ENCODE measurements around the gene NAGPA. TPM values are rescaled to one million over a fixed set of nuclear protein-coding genes. Genes with fewer than 3 reads are reported as not detected.

The NAGPA gene
- total and polyA plus RNA-seq, 2 of the 13 experiments (the other 11 are each of a cell fraction or from before 2014, with no cell fraction given): 27.1 to 60.3 TPM

DNA sequence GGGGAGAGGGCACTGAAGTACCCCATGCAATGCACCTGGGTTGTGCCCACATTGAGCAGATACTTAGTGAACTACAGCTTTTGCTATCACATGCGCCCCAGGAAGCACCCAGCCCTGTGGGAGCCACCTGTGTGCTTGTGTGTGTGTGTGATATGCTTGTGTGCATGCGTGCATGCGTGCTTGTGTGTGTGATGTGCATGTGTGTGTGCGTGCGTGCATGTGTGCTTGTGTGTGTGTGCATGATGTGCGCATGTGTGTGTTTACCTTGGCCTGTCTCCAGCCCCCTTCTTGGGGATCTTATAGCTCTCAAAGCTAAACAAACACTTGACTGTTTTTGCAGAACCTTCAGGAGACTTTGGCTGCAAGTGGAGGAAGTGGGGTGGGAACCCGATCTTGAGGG, 31.2 kb upstream of the NAGPA start (continued):
- no peak for TF ChIP-seq TRIM24 (CRISPR knock-in tag; IDR thresholded peaks at IDR 0.05)
- TF ChIP-seq POLR2A (IDR thresholded peaks at IDR 0.05; ENCODE audit: insufficient read depth in 1 of 2, low read depth in 2 of 2, low read length in 2 of 2): no peak
- TF ChIP-seq DPF2 (CRISPR knock-in tag; IDR thresholded peaks at IDR 0.05; ENCODE audit: borderline replicate concordance, low read depth): 0 out of 2 replicates have a peak, but pooled peaks have one; percentile 23
- no peak for TF ChIP-seq ZBTB10 (CRISPR knock-in tag; IDR thresholded peaks at IDR 0.05; ENCODE audit: borderline replicate concordance)
- no peak for TF ChIP-seq SP5 (CRISPR knock-in tag; IDR thresholded peaks at IDR 0.05; ENCODE audit: borderline replicate concordance, low read depth)
- TF ChIP-seq MED1 (CRISPR knock-in tag; IDR thresholded peaks at IDR 0.05): no peak
- no peak for TF ChIP-seq ZNF790 (CRISPR knock-in tag; IDR thresholded peaks at IDR 0.05; ENCODE audit: borderline replicate concordance)
- no peak for TF ChIP-seq ATAD3A (CRISPR knock-in tag; IDR thresholded peaks at IDR 0.05)
- TF ChIP-seq ZNF558 (CRISPR knock-in tag; IDR thresholded peaks at IDR 0.05; ENCODE audit: borderline replicate concordance): 0 out of 2 replicates have a peak, but pooled peaks have one; percentile 23
- peak; percentile 34; the same call in 1 of the 2 replicates for TF ChIP-seq ZNF646 (CRISPR knock-in tag; IDR thresholded peaks at IDR 0.05)

All from HepG2 (cell line).